Embryonic facial prominence (tissue), 1 donor: Measurements from ENCODE around the gene TEKT4.
"Not testable (repeated sequence)": the region's sequence is repeated elsewhere in the genome, so short reads cannot be mapped to it uniquely, and the experiment has no call there.

ENCODE experiments used
- DNase-seq: peaks from one replicate; pipeline ENCODE4 v3.0.0-alpha.2; 2016; ENCODE audit errors: extremely low spot score

TEKT4 gene

GRCh38 chr2:94871226-94872087 lies at the start of gene TEKT4:
TSS of gene TEKT4 (plus strand) at chr2:94871430. CDS start at chr2:94871580, 150 bp downstream.
- DNase-seq = no peak

- not testable (repeated sequence) for DNase-seq
These were observed 32.0 kb upstream of the TEKT4 start for GRCh38 chr2:94839224-94839623.

GRCh38 chr2:94856856-94857255 lies 14.4 kb upstream of the TEKT4 start:
- DNase-seq = not testable (repeated sequence)

GRCh38 chr2:94857367-94858162 lies 13.7 kb upstream of the TEKT4 start:
- DNase-seq = not testable (repeated sequence)

GRCh38 chr2:94858163-94858888 lies 12.9 kb upstream of the TEKT4 start:
- DNase-seq = not testable (repeated sequence)

GRCh38 chr2:94861308-94862152 lies 9.7 kb upstream of the TEKT4 start:
- no peak for DNase-seq

GRCh38 chr2:94862903-94863302 lies 8.3 kb upstream of the TEKT4 start:
- not testable (repeated sequence) for DNase-seq

GRCh38 chr2:94869131-94869530 lies 2.1 kb upstream of the TEKT4 start:
- no peak for DNase-seq

- DNase-seq = no peak
These were observed 1.4 kb upstream of the TEKT4 start for GRCh38 chr2:94869552-94870439.

GRCh38 chr2:94870440-94871225 lies 597 bp upstream of the TEKT4 start:
- DNase-seq = no peak

- no peak for DNase-seq
These were observed 923 bp downstream of the TEKT4 start for GRCh38 chr2:94872088-94872618.

GRCh38 chr2:94872676-94873361 lies 1.6 kb downstream of the TEKT4 start:
- DNase-seq = no peak

- no peak for DNase-seq
These were observed 2.4 kb downstream of the TEKT4 start for GRCh38 chr2:94873362-94874276.

- DNase-seq = no peak
These were observed 3.2 kb downstream of the TEKT4 start for GRCh38 chr2:94874277-94874997.

GRCh38 chr2:94875064-94875819 lies 4.0 kb downstream of the TEKT4 start:
- DNase-seq = no peak
